ENCODE results near the gene TLX2. TPM values are rescaled to one million over a fixed set of nuclear protein-coding genes. Genes with fewer than 3 reads are reported as not detected.
"Not testable (repeated sequence)": the region's sequence is repeated elsewhere in the genome, so short reads cannot be mapped to it uniquely, and the experiment has no call there.

Gene TLX2
- total RNA-seq (2014; rRNA removed; shearing (Covaris generic); ENCODE audit: low replicate concordance): 0.07 and 1.2 TPM in 2 replicates

DNA sequence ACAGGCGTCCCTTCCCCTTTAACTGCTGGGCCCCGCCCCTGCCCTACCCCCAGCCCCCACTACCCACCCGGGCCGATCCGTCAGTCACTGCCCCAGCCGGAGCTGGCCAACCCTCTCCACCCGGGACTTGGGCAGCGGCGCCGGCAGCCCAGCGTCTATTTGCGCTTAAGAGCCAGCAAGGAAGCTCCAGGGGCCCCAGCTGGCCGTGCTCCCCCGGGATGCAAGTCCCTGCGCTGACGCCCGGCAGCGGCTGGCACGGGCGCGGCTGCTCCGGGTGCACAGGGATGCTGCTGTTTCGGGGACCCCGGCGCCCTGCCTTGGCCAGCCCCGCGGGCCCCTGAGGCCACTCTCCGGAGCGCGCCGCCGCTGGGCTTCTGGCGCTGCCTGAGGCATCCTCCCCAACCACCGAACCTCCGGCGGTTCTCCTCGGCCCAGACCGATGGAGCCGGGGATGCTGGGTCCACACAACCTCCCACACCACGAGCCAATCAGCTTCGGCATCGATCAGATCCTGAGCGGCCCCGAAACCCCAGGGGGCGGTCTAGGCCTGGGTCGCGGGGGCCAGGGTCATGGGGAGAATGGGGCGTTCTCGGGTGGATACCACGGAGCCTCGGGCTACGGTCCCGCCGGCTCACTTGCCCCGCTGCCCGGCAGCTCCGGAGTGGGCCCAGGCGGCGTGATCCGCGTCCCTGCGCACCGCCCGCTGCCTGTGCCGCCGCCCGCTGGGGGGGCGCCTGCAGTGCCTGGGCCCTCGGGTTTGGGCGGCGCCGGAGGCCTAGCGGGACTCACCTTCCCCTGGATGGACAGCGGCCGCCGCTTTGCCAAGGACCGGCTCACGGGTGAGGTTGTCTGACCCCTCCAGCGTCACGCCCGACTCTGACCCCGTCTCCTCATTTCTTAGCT lies at the start of gene TLX2:
Gene TLX2 (plus strand): TSS at position 83 of the 903 bp plus-strand sequence. CDS start 357 bp downstream, at position 440.
- peak; percentile 39 for DNase-seq
- Histone ChIP-seq H3K9me3 (no peaks in the 10 kb centered on the region), H3K4me3 (peak within 1 kb of the TSS; percentile 23), H3K36me3 (no peaks in the 10 kb centered on the region), H3K27me3 (peaks cover 5% of the 10 kb centered on the region)

GRCh38 chr2:74470742-74471141 lies 43.5 kb upstream of the TLX2 start:
- DNase-seq, H3K9me3 ChIP-seq, H3K27me3 ChIP-seq, H3K4me3 ChIP-seq: not testable (repeated sequence)
- H3K36me3 ChIP-seq: peaks cover 12% of the 10 kb centered on the region

DNA sequence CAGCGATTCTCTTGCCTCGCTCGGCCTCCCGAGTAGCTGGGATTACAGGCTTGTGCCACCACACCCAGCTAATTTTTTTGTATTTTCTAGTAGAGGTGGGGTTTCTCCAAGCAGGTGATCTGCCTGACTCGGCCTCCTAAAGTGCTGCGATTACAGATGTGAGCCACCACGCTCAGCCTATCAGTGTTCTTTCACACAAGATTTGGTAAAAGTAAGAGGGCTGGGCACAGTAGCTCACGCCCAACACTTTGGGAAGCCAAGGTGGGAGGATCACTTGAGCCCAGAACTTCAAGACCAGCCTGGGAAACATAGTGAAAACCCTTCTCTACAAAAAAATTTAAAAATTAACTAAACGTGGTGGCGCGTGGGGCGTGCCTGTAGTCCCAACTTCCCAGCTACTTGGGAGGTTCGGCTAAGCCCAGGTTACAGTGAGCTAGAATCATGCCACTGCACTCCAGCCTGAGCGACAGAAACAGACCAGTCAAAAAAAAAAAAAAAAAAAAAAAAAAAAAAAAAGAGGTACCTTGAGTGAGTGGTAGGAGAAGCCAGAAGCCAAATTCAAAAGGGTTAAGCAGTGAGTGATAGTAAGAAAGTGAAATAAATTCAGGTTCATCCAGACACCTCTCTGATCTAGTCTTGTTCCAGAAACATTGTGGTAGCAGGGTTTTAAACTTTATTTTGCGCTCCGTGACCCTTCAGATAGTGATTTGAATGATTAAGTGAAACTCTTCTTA lies 42.8 kb upstream of the TLX2 start:
- no peak for DNase-seq
- H3K4me3 ChIP-seq: peak overlapping the region; percentile 70

GRCh38 chr2:74472086-74472944 lies 41.9 kb upstream of the TLX2 start, which contains the start of gene MRPL53:
TSS of gene MRPL53 (minus strand) at chr2:74472680. CDS start at chr2:74472660, 20 bp downstream.
- no peaks in the 10 kb centered on the region for H3K27me3 ChIP-seq
- H3K36me3 ChIP-seq: peaks cover 18% of the 10 kb centered on the region
- H3K4me3 ChIP-seq: peak within 1 kb of the TSS; percentile 70
- DNase-seq: peak; percentile 94
- H3K9me3 ChIP-seq: no peaks in the 10 kb centered on the region

More for the DNA sequence above, 42.8 kb upstream of the TLX2 start:
- Histone ChIP-seq H3K27me3 (no peaks in the 10 kb centered on the region), H3K9me3 (no peaks in the 10 kb centered on the region), H3K36me3 (peaks cover 16% of the 10 kb centered on the region)

DNA sequence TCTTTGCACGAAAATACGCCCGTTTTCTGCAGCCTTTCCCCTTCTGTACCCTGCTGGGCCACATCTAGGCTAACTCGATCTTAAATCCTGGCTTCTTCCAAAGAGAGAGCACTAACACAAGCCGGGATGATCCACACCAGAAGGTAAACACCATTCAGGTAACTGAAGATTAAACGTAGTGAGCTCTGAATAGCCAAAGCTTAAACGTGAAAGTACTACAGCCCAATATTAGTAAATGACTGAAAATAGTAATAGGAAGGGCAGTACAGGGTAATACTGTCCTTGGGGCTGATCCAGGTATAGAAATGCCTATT lies 41.3 kb upstream of the TLX2 start:
- H3K9me3 ChIP-seq: no peaks in the 10 kb centered on the region
- peak overlapping the region; percentile 70 for H3K4me3 ChIP-seq
- H3K36me3 ChIP-seq: peaks cover 22% of the 10 kb centered on the region
- DNase-seq: no peak
- H3K27me3 ChIP-seq: no peaks in the 10 kb centered on the region

- Histone ChIP-seq H3K36me3 (peaks cover 22% of the 10 kb centered on the region), H3K9me3 (no peaks in the 10 kb centered on the region), H3K27me3 (no peaks in the 10 kb centered on the region), H3K4me3 (no peak overlapping the region)
- DNase-seq: no peak
Observed at GRCh38 chr2:74474481-74474880, 39.8 kb upstream of the TLX2 start.

DNA sequence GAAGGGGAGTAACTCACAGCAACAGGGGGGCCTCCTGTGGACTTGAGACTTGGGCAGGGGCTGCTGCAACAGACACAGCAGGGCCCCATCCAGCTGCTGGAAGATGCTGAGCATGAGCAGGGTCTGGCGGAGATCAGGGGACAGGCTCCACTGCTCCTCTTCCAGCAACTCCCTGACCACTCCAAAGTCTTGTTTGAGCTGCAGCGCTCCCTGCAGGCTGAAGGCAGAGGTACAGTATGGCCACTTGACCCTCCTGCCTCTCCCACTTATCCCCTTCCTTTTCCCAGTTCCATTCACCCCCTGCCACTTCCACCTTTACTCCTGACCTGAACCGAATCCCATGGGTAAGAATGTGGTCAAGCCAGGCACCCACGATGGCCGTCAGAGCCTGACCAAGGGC lies 39.4 kb upstream of the TLX2 start:
- Histone ChIP-seq H3K4me3 (no peak overlapping the region), H3K9me3 (no peaks in the 10 kb centered on the region), H3K36me3 (peaks cover 25% of the 10 kb centered on the region), H3K27me3 (no peaks in the 10 kb centered on the region)
- no peak for DNase-seq

- no peak for DNase-seq
- Histone ChIP-seq H3K4me3 (peak overlapping the region; percentile 97), H3K36me3 (peaks cover 17% of the 10 kb centered on the region), H3K27me3 (no peaks in the 10 kb centered on the region), H3K9me3 (no peaks in the 10 kb centered on the region)
Observed at GRCh38 chr2:74481431-74481830, 32.8 kb upstream of the TLX2 start.

DNA sequence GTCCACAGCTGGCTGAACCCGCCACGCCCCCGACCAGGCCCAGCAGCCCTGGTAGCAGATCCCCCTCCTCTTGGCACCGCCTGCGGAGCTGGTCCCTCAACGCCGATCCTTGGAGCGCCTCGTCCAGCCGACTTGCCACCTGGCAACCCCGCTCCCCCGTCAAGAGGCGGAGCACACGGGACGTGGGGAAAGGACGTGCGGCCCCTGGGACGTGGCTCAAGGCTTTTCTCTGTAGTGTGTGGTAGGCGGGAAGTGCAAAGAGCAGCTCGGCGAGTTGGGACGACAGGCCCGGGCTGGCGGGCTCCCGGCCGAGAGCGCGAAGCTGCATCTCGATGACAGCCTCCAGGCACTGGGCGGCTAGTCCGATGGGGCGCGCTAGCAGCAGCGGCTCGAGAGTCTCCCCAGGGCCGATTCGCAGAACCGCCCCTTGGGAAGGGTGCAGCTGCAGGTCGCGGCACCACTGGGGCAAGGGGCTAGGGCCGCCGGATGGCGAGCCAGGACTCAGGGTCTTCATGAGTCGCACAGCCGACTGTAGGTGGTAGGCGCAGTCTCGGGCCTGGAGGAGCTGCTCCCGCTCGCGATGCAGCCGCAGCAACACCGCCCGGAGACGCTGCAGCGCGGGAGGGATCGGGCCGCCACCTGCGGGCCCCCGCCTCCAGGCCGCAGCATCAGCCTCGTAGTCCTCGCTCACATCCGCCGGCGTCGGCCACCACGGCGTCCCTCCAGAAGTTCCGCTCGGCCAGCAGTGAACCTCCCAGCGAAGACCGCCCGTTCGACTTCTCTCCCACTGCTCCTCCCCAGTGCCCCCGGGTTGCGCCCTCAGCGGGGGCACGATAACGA lies 32.1 kb upstream of the TLX2 start:
- peak; percentile 49 for DNase-seq
- Histone ChIP-seq H3K4me3 (peak overlapping the region; percentile 97), H3K36me3 (peaks cover 16% of the 10 kb centered on the region), H3K27me3 (no peaks in the 10 kb centered on the region), H3K9me3 (no peaks in the 10 kb centered on the region)

DNA sequence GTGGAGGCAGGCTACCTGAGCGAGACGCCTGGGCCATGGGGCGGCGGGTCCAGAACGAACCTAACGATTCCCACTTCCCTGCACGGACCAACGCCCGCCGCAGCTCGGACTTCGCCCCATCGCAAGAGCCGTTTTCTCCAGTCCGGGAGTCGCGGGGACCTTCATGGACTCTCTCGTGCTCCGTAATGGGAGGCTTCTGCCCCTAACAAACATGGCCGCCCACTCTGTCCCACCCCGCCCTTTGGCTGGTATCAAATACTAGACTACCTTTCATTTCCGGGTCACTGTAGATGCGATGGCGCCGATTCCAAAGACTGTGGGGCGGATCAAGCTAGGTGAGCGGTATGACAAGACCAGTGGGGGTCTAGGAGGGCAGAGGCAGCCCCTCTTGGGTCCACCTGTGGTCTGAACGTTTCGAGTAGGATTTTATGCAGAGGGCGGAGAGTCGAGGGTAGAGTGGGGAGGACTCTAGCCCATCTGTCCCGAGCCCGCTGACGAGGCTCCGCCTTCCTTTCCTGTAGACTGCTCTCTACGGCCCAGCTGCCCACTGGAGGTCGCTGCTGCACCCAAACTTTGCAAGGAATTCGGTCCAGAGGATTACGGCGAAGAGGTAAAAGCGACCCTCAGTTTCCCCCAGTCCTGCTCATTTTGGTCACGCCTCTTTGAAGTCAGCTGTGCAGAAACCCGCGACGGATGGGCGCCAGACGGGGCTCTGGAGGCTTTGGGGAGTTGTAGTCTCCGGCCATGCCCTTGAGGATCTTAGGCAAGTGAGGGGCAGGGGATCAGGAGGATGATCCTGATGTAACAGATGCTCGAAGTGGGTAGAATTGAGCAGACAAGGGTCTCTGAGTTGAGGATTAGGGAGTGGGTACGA lies 31.2 kb upstream of the TLX2 start, which contains the start of the genes CCDC142 and TTC31:
Gene CCDC142 (minus strand): TSS at position 198 of the 874 bp plus-strand sequence. CDS start 161 bp downstream, at position 37.
Gene TTC31 (plus strand): TSS at position 281 of the 874 bp plus-strand sequence. CDS start 15 bp downstream, at position 296.
- no peaks in the 10 kb centered on the region for H3K9me3 ChIP-seq
- peaks cover 11% of the 10 kb centered on the region for H3K36me3 ChIP-seq
- DNase-seq: peak; percentile 92
- H3K27me3 ChIP-seq: no peaks in the 10 kb centered on the region
- peak within 1 kb of the TSS; percentile 97 for H3K4me3 ChIP-seq

- not testable (repeated sequence) for H3K27me3 ChIP-seq, DNase-seq, H3K9me3 ChIP-seq
- Histone ChIP-seq H3K36me3 (peaks cover 11% of the 10 kb centered on the region), H3K4me3 (peak overlapping the region; percentile 97)
Observed at GRCh38 chr2:74483675-74484164, 30.5 kb upstream of the TLX2 start.

GRCh38 chr2:74486141-74486540 lies 28.1 kb upstream of the TLX2 start:
- no peaks in the 10 kb centered on the region for H3K27me3 ChIP-seq
- H3K9me3 ChIP-seq: no peaks in the 10 kb centered on the region
- H3K4me3 ChIP-seq: no peak overlapping the region
- DNase-seq: no peak
- no peaks in the 10 kb centered on the region; the same call in none of the 2 replicates for H3K36me3 ChIP-seq

GRCh38 chr2:74488643-74489481 lies 25.4 kb upstream of the TLX2 start:
- H3K36me3 ChIP-seq: peaks cover 16% of the 10 kb centered on the region

DNA sequence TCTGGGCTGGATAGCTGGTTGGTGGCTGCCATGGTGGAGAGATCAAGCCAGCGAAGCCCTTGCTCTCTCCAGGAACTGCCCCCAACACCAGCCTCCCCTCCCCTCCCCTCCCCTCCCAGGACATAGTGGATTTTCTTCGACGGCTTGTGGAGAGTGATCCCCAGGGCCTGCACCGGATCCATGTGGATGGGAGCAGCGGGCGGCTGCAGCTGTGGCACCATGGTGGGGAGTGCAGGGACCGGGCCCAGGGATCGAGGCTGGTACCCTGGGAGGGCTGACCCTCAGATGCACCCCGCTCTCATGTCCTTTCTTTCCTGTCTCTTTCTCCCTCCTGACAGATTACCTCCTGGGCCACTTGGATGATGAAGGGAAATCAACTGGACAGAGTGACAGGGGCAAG lies 24.3 kb upstream of the TLX2 start:
- Histone ChIP-seq H3K4me3 (no peak overlapping the region), H3K9me3 (no peaks in the 10 kb centered on the region), H3K27me3 (no peaks in the 10 kb centered on the region), H3K36me3 (peaks cover 16% of the 10 kb centered on the region)
- no peak for DNase-seq

More at GRCh38 chr2:74488643-74489481, 25.4 kb upstream of the TLX2 start:
- Histone ChIP-seq H3K27me3 (no peaks in the 10 kb centered on the region), H3K9me3 (no peaks in the 10 kb centered on the region), H3K4me3 (no peak overlapping the region)
- DNase-seq: no peak

All from MG63 (cell line).